Measurements from ENCODE around the gene DNAAF1. TPM values are rescaled to one million over a fixed set of nuclear protein-coding genes. Genes with fewer than 3 reads are reported as not detected.

Gene DNAAF1
- total and polyA plus RNA-seq, 11 donors, result 0.15 to 0.38 (median 0.25) TPM; not detected in 6

DNA sequence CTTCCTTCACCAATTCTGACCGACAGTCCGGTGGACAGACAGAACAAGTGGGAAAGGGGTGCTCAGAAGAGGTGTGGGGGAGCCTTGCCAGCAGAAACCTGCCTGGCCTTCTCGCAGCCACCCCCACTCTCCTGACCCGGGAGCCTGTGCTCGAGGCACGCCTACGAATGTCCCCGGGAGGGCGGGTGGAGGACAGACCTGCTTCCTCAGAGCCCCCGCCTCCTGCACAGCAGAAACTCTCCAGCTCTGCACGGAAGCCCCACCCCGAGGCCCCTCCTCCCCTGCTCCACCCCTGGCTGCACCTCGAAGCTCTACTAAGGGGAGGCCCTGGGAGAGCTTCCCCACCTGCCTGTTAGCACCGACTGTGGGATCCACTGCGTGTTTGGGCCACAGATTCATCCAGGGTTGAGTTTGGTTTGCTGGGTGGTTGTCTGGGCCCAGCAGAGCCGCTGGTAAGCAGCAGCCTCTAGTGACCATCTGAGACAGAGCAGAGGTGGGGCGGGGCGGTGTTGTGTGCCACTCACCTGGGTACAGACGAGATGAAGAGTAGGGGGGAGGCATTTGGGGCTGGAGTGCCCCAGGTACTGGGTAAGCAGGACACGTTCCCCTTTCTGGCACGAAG lies 35.5 kb downstream of the DNAAF1 start:
- Histone ChIP-seq H3K4me1 (peaks cover 7 to 88% (median 46%) of the 10 kb centered on the region in 12 donors), H3K36me3 (peaks cover 0 to 71% (median 59%) of the 10 kb centered on the region in 9 donors), H3K4me3 (peak overlapping the region in 2 of 12 donors; percentile 5 to 24), H3K27ac (peak overlapping the region in 7 of 12 donors; percentile 4 to 85 (median 35)), H3K9me3 (no peaks in the 10 kb centered on the region), H3K27me3 (no peaks in the 10 kb centered on the region)
- peak; percentile 7 to 22 (median 8) for ATAC-seq
- intact Hi-C loops (cut with DNase I), result loop anchor here in 7 of 10 donors (5.0 to 10.0 kb wide), 7 partner anchors 33 to 356 kb away; partner anchors contain the start of genes DNAAF1 (in 2 of the 7), HSDL1 (in 2 of the 7) and OSGIN1 (in 1 of the 7)
- peak in 1 of 5 donors; percentile 74 for DNase-seq
- no peak for TF ChIP-seq POLR2A (IDR thresholded peaks at IDR 0.05)
- TF ChIP-seq, protein P1, sequence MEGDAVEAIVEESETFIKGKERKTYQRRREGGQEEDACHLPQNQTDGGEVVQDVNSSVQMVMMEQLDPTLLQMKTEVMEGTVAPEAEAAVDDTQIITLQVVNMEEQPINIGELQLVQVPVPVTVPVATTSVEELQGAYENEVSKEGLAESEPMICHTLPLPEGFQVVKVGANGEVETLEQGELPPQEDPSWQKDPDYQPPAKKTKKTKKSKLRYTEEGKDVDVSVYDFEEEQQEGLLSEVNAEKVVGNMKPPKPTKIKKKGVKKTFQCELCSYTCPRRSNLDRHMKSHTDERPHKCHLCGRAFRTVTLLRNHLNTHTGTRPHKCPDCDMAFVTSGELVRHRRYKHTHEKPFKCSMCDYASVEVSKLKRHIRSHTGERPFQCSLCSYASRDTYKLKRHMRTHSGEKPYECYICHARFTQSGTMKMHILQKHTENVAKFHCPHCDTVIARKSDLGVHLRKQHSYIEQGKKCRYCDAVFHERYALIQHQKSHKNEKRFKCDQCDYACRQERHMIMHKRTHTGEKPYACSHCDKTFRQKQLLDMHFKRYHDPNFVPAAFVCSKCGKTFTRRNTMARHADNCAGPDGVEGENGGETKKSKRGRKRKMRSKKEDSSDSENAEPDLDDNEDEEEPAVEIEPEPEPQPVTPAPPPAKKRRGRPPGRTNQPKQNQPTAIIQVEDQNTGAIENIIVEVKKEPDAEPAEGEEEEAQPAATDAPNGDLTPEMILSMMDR (IDR thresholded peaks at IDR 0.05), result no peak
- WGBS, 4 donors, result 64 to 80% (median 69%) methylated on average over 10 to 21 of the region's 21 CpGs

DNA sequence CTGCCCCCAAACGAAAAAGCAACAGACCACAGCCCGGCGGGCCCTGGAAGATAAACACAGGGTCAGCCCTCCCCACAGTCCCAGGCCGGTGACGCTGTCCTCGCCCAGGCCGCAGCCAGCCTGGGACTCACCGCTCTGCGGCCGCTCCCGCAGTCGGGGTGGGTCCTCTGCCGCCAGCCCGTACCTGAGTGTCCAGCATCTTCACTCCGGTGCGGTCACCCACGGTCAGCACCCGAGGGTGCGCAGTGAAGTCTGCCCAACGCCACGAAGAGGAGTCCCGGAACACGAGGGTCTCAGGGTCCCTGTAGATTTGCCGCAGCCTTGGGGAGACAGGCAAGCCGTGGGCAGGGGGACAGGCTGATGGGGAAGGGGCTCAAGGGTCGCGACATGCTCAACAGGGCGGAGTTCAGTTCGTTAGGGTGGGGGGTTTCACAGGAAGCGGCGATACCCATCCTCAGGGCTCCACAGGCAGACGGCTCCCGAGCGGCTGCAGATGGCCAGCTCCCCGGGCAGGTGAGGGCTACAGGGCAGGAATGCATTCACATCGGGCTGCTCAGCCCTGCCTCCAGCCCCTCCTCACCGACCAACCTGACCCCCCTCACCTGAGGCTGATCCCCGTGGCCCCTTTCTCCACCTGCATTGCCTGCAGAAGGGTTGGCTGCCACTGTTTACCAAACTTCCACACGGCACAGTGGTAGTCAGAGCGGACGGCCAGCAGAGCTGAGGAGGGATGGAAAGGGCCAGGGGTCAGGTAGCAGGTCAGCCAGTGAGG lies 36.2 kb downstream of the DNAAF1 start:
- H3K27ac ChIP-seq, result peak overlapping the region in 5 of 12 donors; percentile 24 to 85 (median 65)
- TF ChIP-seq POLR2A (IDR thresholded peaks at IDR 0.05), result no peak
- TF ChIP-seq, protein P1 (IDR thresholded peaks at IDR 0.05), result no peak
- peaks cover 6 to 87% (median 44%) of the 10 kb centered on the region in 12 donors for H3K4me1 ChIP-seq
- H3K9me3 ChIP-seq, result no peaks in the 10 kb centered on the region
- no peaks in the 10 kb centered on the region for H3K27me3 ChIP-seq
- peaks cover 0 to 71% (median 59%) of the 10 kb centered on the region in 9 donors for H3K36me3 ChIP-seq
- DNase-seq (no peak), ATAC-seq (no peak)
- WGBS, 4 donors, result 90 to 95% (median 94%) methylated on average over 27 to 41 of the region's 41 CpGs
- no peak overlapping the region for H3K4me3 ChIP-seq
- intact Hi-C loops (cut with DNase I), result loop anchor here in 7 of 10 donors (5.0 to 10.0 kb wide), 7 partner anchors 34 to 357 kb away; partner anchors contain the start of genes DNAAF1 (in 2 of the 7), HSDL1 (in 2 of the 7) and OSGIN1 (in 1 of the 7)

DNA sequence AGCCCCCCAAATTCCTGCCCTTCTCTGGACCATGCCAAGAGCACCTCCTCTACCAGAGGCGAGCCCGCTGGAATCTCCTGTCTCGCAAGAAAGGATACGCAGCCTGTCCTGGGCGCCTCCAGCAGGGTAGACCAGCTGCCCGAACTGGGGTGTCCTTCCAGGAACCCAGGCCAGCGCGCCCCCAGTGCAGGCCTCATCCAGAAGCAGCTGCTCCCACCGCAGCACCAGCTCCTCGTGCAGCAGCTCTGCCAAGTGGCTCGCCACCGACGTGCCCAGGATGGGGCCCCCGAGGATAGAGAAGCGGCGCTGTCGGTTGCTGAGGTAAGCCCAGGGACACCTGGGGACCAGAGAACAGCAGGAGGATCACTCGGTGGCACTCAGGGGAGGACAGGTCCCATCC lies 37.0 kb downstream of the DNAAF1 start:
- TF ChIP-seq, protein P1 (IDR thresholded peaks at IDR 0.05), result no peak
- no peak for TF ChIP-seq POLR2A (IDR thresholded peaks at IDR 0.05)
- 96 to 98% (median 96%) methylated on average over 16 to 18 of the region's 18 CpGs for WGBS, 4 donors
- Histone ChIP-seq H3K4me1 (peaks cover 3 to 81% (median 38%) of the 10 kb centered on the region in 12 donors), H3K36me3 (peaks cover 0 to 71% (median 59%) of the 10 kb centered on the region in 9 donors), H3K27me3 (no peaks in the 10 kb centered on the region), H3K4me3 (no peak overlapping the region), H3K9me3 (no peaks in the 10 kb centered on the region), H3K27ac (peak overlapping the region in 3 of 12 donors; percentile 29 to 79 (median 74))
- ATAC-seq (no peak), DNase-seq (no peak)
- intact Hi-C loops (cut with DNase I), result loop anchor here in 7 of 10 donors (5.0 to 10.0 kb wide), 7 partner anchors 35 to 357 kb away; partner anchors contain the start of genes DNAAF1 (in 2 of the 7), HSDL1 (in 2 of the 7) and OSGIN1 (in 1 of the 7)

All from heart left ventricle (tissue), 16 donors.